HG02885 (cell line): ENCODE measurements around the gene HCCS.

Experiments used
- ATAC-seq: cut with Tn5 transposase; IDR thresholded peaks from one replicate; pipeline ENCODE4 v1.9.1; 2021; ENCODE audit warnings: mild to moderate bottlenecking; ENCODE audit not compliant: unreplicated experiment, poor library complexity

The HCCS gene

GRCh38 chrX:11111037-11111851, at the start of gene HCCS:
Gene HCCS, plus strand, starts transcription at chrX:11111332. Its CDS starts 729 bp downstream, at chrX:11112061.
- ATAC-seq = peak; percentile 88

- no peak for ATAC-seq
These were observed 46.9 kb upstream of the HCCS start for GRCh38 chrX:11064276-11064675.

- ATAC-seq = no peak
These were observed 46.1 kb upstream of the HCCS start for GRCh38 chrX:11064851-11065600.

GRCh38 chrX:11066812-11067211, 44.3 kb upstream of the HCCS start:
- no peak for ATAC-seq

- no peak for ATAC-seq
These were observed 37.8 kb upstream of the HCCS start for GRCh38 chrX:11073381-11073780.

- ATAC-seq = no peak
These were observed 30.3 kb upstream of the HCCS start for GRCh38 chrX:11080741-11081305.

GRCh38 chrX:11081511-11081910, 29.6 kb upstream of the HCCS start:
- ATAC-seq = no peak

- no peak for ATAC-seq
These were observed 25.8 kb upstream of the HCCS start for GRCh38 chrX:11085305-11085704.

- ATAC-seq = no peak
These were observed 21.3 kb upstream of the HCCS start for GRCh38 chrX:11089802-11090201.

GRCh38 chrX:11097933-11098332, 13.2 kb upstream of the HCCS start:
- ATAC-seq = no peak

- no peak for ATAC-seq
These were observed 11.7 kb upstream of the HCCS start for GRCh38 chrX:11099465-11099864.

- ATAC-seq = no peak
These were observed 10.7 kb upstream of the HCCS start for GRCh38 chrX:11100281-11101035.

- peak; percentile 81 for ATAC-seq
These were observed 8.1 kb upstream of the HCCS start for GRCh38 chrX:11103006-11103405.

GRCh38 chrX:11103751-11104150, 7.4 kb upstream of the HCCS start:
- no peak for ATAC-seq

GRCh38 chrX:11105080-11105479, 6.1 kb upstream of the HCCS start:
- no peak for ATAC-seq

- ATAC-seq = no peak
These were observed 2.7 kb upstream of the HCCS start for GRCh38 chrX:11108253-11108941.

- no peak for ATAC-seq
These were observed 1.2 kb upstream of the HCCS start for GRCh38 chrX:11109968-11110367.

- ATAC-seq = no peak
These were observed 815 bp downstream of the HCCS start for GRCh38 chrX:11111947-11112346.

- ATAC-seq = no peak
These were observed 2.6 kb downstream of the HCCS start for GRCh38 chrX:11113731-11114130.

GRCh38 chrX:11117745-11118144, 6.6 kb downstream of the HCCS start:
- ATAC-seq = no peak
